Activated T-helper 17 cell treated with anti-CD3 and anti-CD28 coated beads, Interleukin-2, amount 50 U/mL, for 72 hours (primary cell): Measurements from ENCODE around the gene ABCA2. TPM values are rescaled to one million over a fixed set of nuclear protein-coding genes. Genes with fewer than 3 reads are reported as not detected.

ENCODE experiments used
- ATAC-seq: fragments of 150-1000 bp; cut with Tn5 transposase; replicated peaks from 2 replicates; pipeline ENCODE4 v1.10.0; 2021; ENCODE audit warnings: mild to moderate bottlenecking, moderate library complexity
- H3K27ac Mint-ChIP-seq: one replicate; pipeline ENCODE4 v1.8.0; 2022; ENCODE audit warnings: mixed read lengths
- H3K27me3 Mint-ChIP-seq: one replicate; pipeline ENCODE4 v1.8.0; 2022; ENCODE audit warnings: mixed read lengths
- H3K36me3 Mint-ChIP-seq: one replicate; pipeline ENCODE4 v1.8.0; 2022; ENCODE audit warnings: low read depth, mild to moderate bottlenecking, mixed read lengths
- H3K4me1 Mint-ChIP-seq: one replicate; pipeline ENCODE4 v1.8.0; 2022; ENCODE audit warnings: mixed read lengths
- H3K4me3 Mint-ChIP-seq: one replicate; pipeline ENCODE4 v1.8.0; 2022; ENCODE audit warnings: mild to moderate bottlenecking, mixed read lengths
- H3K9me3 Mint-ChIP-seq: one replicate; pipeline ENCODE4 v1.8.0; 2022; ENCODE audit warnings: mixed read lengths
- total RNA-seq, 2 donors: library from RNA; stranded (reverse); gene quantifications; one replicate each; pipeline ENCODE4 v1.2.3, GENCODE V29; 2022

ABCA2 gene
- total RNA-seq, 2 donors from 2014 or later = 43.0 to 63.9 TPM

DNA sequence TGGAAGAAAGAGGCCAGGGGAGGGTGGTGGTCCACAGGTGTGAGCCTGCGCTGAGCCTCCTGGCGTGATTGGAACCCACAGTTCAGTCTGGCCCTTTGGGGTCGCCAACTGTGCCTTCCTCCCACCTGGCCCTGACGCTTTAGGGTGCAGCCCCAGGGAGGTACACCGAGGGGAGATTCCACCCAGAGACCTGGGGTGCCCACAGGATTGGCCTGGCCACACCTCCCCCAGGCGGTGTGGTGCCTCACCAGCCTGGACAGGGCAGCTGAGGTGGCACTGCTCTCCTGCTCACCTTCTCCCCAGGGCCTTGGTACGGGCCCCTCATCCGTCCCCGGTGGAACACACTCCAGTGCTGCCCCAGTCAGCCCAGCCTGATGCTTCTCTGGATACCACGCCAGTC, 30.7 kb downstream of the ABCA2 start:
- Mint-ChIP-seq H3K4me1 (peaks cover 21% of the 10 kb centered on the region), H3K9me3 (no peaks in the 10 kb centered on the region), H3K27ac (peak overlapping the region; percentile 70), H3K36me3 (peaks cover 10% of the 10 kb centered on the region), H3K4me3 (peak overlapping the region; percentile 65), H3K27me3 (no peaks in the 10 kb centered on the region)
- no peak for ATAC-seq

DNA sequence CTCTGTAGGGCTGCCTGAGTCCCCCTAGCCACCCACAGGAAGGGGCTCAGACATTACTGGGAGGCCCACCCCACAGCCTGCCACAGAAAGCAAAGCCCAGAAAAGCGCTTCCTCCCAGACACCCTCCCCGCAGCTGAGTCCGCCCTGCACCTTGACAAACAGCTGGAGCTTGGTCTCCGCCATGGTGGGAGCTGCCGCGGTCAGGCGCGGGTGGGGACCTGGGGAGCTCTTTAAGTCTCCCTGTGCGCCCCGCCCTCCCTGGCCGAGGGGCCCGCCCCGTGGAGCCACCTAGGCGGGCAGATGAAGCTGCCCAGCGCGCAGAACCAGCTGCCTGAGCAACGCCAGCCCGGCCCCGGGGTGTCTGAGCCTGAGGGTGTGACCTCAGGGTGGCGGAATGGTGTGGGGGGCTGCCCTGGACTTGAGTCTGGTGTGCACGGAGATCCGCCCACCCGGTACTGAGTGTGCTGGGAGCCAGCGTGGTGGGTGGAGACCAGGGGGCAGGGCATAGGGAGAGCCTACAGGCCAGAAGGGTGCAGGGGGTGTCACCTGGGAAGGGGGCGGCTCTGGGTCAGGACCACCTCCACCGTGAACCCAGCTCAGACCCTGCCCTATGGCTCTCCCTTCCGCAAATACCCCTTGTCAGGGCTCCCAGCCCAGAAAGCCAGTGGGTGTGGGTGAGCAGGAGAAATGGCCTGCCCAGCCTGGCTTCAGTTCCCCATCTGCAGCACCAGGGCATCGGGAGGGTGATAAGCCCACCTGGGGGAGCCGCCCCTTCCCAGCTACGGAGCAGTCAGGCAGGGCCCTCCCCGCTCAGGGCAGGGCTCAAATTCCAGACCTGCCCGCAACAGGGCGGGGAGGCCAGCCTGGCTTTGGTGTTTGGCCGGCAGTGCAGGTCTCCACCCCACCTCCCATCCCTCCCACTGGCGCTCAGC, 31.4 kb downstream of the ABCA2 start, which contains the start of gene CLIC3:
Gene CLIC3 (minus strand): TSS at position 208 of the 932 bp plus-strand sequence. CDS start 25 bp downstream, at position 183.
- ATAC-seq = no peak
- Mint-ChIP-seq H3K9me3 (no peaks in the 10 kb centered on the region), H3K36me3 (peaks cover 10% of the 10 kb centered on the region), H3K27me3 (no peaks in the 10 kb centered on the region), H3K4me3 (peak within 1 kb of the TSS; percentile 65), H3K27ac (no peak within 1 kb of the TSS), H3K4me1 (peaks cover 21% of the 10 kb centered on the region)

DNA sequence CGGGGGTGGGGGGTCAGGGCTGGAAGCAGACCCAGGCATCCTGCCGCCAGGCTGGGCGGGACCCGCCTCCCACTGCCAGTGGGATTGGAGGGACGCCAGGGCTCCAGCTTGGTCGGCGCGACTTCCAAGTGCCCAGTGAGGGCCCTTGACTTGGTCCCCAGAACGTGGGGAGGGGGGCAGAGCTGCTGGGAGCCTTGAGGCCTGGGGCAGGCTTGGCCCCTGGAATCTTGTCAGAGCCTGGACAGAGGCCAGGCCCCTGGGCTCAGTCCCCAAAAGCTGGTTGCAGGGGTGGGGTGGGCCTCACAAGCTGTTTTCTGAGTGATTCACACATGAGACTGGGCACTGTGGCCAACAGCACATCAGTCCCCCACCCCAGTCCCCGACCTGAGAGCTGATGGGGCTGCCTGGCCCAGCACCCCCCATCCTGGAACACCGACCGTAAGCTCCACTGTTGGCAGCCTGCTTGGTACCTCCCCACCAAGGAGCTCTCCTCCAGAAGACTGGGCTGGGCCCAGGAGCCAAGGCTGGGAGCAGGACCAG, 32.2 kb downstream of the ABCA2 start:
- Mint-ChIP-seq H3K27ac (no peak overlapping the region), H3K9me3 (no peaks in the 10 kb centered on the region), H3K36me3 (peaks cover 10% of the 10 kb centered on the region), H3K4me1 (peaks cover 21% of the 10 kb centered on the region), H3K27me3 (no peaks in the 10 kb centered on the region), H3K4me3 (peak overlapping the region; percentile 34)
- ATAC-seq = no peak

DNA sequence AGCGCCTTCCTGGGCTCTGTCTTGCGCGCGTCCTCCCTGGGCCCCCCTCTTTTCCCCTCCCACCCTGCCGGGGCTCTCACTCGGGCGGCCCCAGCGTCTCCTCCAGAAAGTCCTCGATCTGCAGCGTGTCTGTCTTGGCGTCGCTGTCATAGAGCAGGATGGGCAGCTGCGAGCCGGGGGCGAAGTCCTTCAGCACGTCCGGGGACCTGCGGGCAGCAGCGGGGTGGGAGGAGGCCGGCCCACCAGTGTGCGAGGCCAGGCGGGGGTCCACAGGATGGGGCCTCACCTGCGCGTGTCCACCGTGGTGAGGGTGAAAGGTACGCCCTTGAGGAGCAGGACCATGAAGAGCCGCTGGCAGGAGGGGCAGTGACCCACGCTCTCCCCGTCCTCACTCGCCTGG, 32.7 kb downstream of the ABCA2 start:
- no peak overlapping the region for H3K27ac Mint-ChIP-seq
- peaks cover 10% of the 10 kb centered on the region for H3K36me3 Mint-ChIP-seq
- H3K4me3 Mint-ChIP-seq = no peak overlapping the region
- H3K27me3 Mint-ChIP-seq = no peaks in the 10 kb centered on the region
- H3K4me1 Mint-ChIP-seq = peaks cover 16% of the 10 kb centered on the region
- H3K9me3 Mint-ChIP-seq = no peaks in the 10 kb centered on the region
- ATAC-seq = no peak

DNA sequence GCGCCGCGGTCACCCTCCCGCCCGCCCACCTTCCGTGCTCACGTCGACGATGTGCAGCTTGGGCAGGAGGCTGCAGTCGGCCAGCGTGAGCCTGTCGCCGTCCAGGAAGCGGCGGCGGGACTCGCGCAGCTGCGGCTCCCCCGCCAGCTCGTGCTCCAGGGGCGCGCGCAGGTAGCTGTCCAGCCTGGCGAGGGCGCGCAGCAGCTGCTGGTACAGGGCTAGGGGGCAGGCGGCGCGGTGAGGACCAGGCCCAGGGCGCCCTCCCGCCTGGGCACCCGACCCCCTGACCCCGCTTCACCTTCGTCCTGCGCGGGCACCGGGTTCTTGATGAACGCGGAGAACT, 33.2 kb downstream of the ABCA2 start:
- no peak overlapping the region for H3K27ac Mint-ChIP-seq

DNA sequence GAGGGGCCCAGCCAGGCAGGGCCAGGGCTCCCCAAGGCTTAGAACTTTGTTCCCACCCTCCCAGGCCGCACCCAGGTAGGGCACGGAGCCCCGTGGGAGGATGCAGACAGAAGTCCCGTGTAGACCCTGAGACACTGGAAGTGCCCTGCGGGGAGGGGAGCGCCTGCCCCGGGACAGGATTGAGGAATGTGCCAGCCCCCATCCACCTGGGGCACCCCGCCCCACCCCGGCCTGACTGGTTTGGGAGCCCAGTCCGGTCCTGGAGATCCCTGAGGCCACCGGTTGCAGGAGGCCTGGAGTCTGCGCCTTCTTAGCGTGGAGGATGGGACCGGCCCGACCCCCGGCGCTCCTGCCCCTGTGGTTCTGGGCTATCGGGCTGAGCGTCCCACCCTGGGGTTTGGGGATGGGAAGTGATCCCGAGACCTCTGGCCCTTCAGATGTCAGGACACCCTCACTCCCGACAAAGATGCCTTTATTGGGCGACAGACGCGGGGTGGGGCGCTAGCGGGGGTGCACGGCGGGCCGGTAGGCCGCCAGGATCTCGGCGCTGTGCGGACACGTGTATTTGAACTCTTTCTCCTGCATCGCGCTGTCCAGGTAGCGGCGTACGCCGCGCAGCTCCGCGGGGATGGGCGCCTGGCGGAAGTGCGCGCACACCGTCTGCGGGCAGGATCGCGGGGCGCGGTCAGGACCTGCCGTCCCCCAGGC, 33.7 kb downstream of the ABCA2 start:
- Mint-ChIP-seq H3K27ac (no peak overlapping the region), H3K36me3 (peaks cover 10% of the 10 kb centered on the region), H3K27me3 (no peaks in the 10 kb centered on the region), H3K9me3 (no peaks in the 10 kb centered on the region), H3K4me1 (peaks cover 11% of the 10 kb centered on the region), H3K4me3 (peak overlapping the region; percentile 77)
- ATAC-seq = no peak

More for the DNA sequence above, 33.2 kb downstream of the ABCA2 start:
- Mint-ChIP-seq H3K4me1 (peaks cover 11% of the 10 kb centered on the region), H3K36me3 (peaks cover 10% of the 10 kb centered on the region), H3K27me3 (no peaks in the 10 kb centered on the region), H3K4me3 (no peak overlapping the region), H3K9me3 (no peaks in the 10 kb centered on the region)
- ATAC-seq = no peak

DNA sequence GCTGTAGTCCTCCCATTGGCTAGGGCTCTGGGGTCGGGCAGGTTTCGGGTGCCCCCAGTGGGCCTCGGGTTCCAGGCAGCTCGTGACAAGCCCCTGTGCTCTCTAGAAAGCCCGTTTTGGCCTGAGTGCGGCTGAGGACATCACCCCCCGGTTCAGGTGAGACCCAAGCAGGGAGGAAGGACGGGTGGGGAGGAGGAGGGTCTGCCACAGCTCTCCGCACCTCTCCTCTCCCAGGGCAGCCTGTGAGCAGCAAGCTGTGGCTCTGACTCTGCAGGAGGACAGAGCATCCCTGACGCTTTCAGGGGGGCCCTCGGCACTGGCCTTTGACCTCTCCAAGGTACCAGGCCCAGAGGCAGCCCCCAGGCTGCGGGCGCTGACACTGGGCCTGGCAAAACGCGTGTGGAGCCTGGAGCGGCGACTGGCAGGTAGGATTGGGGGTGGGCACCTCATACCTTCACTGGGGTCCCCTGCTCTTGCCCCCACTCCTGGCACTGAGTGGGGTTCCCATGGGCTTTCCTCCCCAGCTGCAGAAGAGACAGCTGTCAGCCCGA, 35.1 kb downstream of the ABCA2 start:
- no peak for ATAC-seq
- no peaks in the 10 kb centered on the region for H3K9me3 Mint-ChIP-seq
- H3K27ac Mint-ChIP-seq = no peak overlapping the region
- H3K36me3 Mint-ChIP-seq = peaks cover 10% of the 10 kb centered on the region
- peaks cover 6% of the 10 kb centered on the region for H3K4me1 Mint-ChIP-seq
- H3K4me3 Mint-ChIP-seq = peak overlapping the region; percentile 77
- H3K27me3 Mint-ChIP-seq = peaks cover 1% of the 10 kb centered on the region

DNA sequence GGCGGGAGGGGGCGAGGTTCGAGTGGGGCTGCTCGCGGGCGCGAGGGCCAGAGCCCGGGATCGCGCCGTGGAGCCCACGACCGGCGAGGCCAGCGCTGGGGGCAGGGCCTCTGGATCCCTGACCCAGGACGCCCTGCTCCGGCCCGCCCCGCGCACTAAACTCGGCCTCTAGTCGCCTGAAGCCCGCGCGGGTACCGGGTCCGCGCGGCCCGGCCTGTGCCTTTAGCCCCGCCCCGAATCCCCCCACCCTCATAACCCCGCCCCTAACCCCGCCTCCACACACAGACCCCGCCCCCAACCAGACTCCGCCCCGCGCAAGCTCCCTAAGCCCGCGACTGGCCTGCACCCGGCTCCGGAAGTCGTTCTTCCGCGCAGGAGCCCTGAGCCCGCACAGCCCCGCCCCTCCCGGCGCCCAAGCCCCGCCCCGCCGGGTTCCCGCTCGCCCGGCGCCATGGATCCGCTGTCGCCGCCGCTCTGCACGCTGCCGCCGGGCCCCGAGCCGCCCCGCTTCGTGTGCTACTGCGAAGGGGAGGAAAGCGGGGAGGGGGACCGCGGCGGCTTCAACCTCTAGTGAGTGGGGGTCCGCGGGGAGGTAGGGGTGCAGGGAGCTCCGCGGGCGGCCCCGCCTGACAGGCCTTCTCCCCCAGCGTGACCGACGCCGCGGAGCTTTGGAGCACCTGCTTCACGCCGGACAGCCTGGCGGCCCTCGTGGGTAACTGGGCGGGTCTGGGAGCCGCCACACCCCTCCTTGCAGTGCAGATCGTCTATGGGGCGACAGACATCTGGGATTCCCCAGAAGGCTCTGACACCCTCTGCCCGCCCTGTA, 35.8 kb downstream of the ABCA2 start, which contains the start of gene PAXX:
Gene PAXX (plus strand): TSS at position 430 of the 826 bp plus-strand sequence. CDS start 22 bp downstream, at position 452.
- H3K4me3 Mint-ChIP-seq = peak within 1 kb of the TSS; percentile 77
- ATAC-seq = peak; percentile 94
- no peaks in the 10 kb centered on the region for H3K4me1 Mint-ChIP-seq
- H3K36me3 Mint-ChIP-seq = peaks cover 10% of the 10 kb centered on the region
- no peaks in the 10 kb centered on the region for H3K9me3 Mint-ChIP-seq
- H3K27me3 Mint-ChIP-seq = peaks cover 4% of the 10 kb centered on the region
- H3K27ac Mint-ChIP-seq = peak within 1 kb of the TSS; percentile 80

DNA sequence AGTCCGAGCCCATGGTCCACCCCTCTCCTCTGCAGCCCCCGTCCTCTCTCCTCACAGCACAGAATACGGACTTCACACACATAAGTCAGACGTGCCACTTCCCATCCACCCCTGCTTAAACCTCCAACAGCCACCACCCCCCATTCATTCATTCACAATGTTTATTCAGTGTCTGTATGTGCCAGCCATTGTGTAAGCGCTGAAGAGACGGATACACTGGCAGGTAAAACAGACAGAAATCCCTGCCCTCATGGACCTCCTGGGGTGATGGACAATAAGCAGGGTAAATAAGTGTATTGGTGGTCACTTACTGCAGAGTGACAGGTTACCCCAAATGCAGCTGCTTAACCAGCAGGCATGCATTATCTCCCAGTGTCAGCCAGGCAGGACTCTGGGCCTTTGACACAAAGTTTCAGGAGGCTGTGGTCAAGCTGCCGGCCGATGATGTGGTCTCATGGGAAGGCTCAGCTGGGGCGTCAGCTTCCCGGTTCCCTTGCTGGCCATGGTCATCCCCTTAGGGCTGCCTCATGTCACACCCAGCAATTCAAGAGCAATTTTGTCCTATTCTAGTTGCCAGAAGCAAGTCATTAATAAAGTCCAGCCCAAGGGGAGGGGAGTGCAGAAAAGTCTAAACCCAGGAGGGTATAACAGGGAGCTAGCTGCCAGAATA, 37.7 kb downstream of the ABCA2 start:
- Mint-ChIP-seq H3K9me3 (no peaks in the 10 kb centered on the region), H3K36me3 (peaks cover 10% of the 10 kb centered on the region), H3K27ac (no peak overlapping the region), H3K4me1 (no peaks in the 10 kb centered on the region), H3K27me3 (peaks cover 8% of the 10 kb centered on the region), H3K4me3 (peak overlapping the region; percentile 77)
- ATAC-seq = no peak

DNA sequence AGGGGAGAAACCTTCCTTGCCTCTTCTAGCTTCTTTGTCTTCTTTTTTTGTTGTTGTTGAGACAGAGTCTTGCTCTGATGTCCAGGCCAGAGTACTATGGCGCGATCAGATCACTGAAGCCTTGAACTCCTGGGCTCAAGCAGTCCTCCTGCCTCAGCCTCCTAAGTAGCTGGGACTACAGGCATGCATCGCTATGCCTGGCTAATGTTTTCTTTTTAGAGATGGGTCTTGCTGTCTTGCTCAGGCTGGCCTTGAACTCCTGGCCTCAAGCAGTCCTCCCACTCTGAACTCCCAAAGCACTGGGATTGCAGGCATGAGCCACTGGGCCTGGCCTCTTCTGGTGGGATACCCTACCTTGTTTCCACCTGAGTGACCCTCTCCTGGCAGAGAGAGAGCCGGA, 39.2 kb downstream of the ABCA2 start:
- Mint-ChIP-seq H3K27ac (no peak overlapping the region), H3K4me3 (no peak overlapping the region), H3K9me3 (no peaks in the 10 kb centered on the region), H3K36me3 (peaks cover 7% of the 10 kb centered on the region), H3K4me1 (peaks cover 3% of the 10 kb centered on the region), H3K27me3 (peaks cover 11% of the 10 kb centered on the region)
- ATAC-seq = no peak

DNA sequence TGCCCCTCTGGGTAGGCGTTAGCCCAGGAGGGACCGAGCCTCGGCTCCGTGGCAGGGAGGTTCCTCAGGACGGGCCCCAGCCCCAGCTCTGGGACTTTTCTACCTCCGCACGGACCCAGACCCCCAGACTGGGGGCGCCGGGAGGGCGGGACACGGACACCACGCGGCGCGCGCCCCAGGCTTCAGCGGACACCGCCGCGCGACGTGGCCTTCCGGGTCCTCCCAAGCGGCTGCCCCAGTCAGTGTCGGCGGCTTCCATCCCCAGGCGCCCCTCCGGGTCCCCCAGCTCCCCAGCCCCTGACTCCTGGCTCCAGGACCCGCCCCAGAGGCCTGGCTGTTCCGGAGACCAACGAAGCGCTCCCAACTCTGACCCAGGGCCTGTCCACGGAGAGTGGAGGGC, 42.2 kb downstream of the ABCA2 start:
- ATAC-seq = no peak
- Mint-ChIP-seq H3K27ac (no peak overlapping the region), H3K27me3 (peaks cover 13% of the 10 kb centered on the region), H3K9me3 (no peaks in the 10 kb centered on the region), H3K4me1 (peaks cover 5% of the 10 kb centered on the region), H3K36me3 (no peaks in the 10 kb centered on the region), H3K4me3 (no peak overlapping the region)

DNA sequence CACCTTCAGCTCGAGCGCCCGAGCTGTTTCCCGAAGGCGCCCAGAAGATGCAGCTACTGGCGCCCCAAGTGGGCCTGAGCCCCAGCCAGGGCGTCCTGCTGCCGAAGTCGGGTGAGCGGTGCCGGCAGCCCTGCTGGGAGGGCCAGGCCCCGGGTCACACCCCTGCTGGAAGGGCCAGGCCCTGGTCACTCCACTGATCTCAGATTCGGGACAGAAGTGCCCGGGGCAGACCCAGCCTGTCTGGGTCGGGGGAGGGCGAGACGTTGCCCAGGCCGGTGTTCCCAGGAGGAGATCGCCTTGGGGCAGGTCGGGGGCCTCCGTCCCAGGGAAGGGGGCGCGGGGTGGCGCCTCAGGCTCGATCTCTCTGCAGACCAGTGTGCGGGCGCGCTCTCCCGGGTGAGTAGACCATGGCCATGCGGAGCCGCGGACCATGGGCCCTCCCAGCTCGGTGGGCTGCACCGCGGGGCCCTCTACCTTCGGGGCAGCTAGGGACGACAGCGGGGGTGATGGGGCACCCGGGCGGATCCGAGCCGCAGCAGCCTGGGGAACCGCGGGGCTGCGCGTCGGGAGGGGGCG, 42.9 kb downstream of the ABCA2 start:
- peaks cover 13% of the 10 kb centered on the region for H3K27me3 Mint-ChIP-seq
- no peak for ATAC-seq
- no peaks in the 10 kb centered on the region for H3K9me3 Mint-ChIP-seq
- peaks cover 5% of the 10 kb centered on the region for H3K4me1 Mint-ChIP-seq
- H3K4me3 Mint-ChIP-seq = no peak overlapping the region
- H3K36me3 Mint-ChIP-seq = no peaks in the 10 kb centered on the region
- H3K27ac Mint-ChIP-seq = no peak overlapping the region

DNA sequence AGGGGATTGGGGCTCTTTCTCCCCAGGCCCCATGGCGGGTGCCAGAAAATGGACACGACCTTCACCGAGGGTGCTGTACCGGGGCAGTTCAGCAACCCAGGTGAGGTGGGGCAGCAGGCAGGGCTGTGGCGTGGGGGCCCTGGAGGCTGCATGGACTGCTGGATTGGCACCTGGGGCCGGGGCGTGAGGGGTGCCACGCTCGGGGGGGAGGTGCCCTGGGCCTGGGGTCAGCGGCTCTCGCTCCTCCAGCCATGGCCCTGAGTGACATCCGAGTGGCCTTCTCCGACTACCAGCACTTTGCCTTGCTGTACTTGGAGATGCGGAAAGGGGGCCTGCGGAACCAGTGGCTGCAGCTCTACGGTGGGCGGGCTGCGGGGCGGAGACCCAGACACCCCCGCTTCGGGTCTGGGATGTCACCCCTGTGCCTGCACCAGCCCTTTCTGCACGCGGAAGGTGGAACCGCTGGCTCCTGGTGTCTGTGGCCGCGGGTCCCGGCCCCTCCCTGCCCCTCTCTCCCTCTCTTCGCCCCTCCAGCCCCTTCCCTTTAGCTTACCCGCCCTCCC, 43.5 kb downstream of the ABCA2 start:
- H3K9me3 Mint-ChIP-seq = no peaks in the 10 kb centered on the region
- H3K4me1 Mint-ChIP-seq = peaks cover 5% of the 10 kb centered on the region
- H3K4me3 Mint-ChIP-seq = no peak overlapping the region
- no peak for ATAC-seq
- H3K27ac Mint-ChIP-seq = no peak overlapping the region
- H3K27me3 Mint-ChIP-seq = peaks cover 13% of the 10 kb centered on the region
- H3K36me3 Mint-ChIP-seq = no peaks in the 10 kb centered on the region
